ENCODE data around the gene PTCRA.

GRCh38 chr6:42937548-42938427 is 21.9 kb downstream of the PTCRA start:
- no peak for TF ChIP-seq CTCF (IDR thresholded peaks at IDR 0.05)
- TF ChIP-seq POLR2AphosphoS5 (IDR thresholded peaks at IDR 0.05): no peak
